Glomerular visceral epithelial cell (primary cell): ENCODE measurements around the gene HTT.

ENCODE experiments used
- DNase-seq: peaks from one replicate; pipeline ENCODE4 v3.0.0-alpha.2; 2016; ENCODE audit errors: extremely low spot score

The HTT gene

DNA sequence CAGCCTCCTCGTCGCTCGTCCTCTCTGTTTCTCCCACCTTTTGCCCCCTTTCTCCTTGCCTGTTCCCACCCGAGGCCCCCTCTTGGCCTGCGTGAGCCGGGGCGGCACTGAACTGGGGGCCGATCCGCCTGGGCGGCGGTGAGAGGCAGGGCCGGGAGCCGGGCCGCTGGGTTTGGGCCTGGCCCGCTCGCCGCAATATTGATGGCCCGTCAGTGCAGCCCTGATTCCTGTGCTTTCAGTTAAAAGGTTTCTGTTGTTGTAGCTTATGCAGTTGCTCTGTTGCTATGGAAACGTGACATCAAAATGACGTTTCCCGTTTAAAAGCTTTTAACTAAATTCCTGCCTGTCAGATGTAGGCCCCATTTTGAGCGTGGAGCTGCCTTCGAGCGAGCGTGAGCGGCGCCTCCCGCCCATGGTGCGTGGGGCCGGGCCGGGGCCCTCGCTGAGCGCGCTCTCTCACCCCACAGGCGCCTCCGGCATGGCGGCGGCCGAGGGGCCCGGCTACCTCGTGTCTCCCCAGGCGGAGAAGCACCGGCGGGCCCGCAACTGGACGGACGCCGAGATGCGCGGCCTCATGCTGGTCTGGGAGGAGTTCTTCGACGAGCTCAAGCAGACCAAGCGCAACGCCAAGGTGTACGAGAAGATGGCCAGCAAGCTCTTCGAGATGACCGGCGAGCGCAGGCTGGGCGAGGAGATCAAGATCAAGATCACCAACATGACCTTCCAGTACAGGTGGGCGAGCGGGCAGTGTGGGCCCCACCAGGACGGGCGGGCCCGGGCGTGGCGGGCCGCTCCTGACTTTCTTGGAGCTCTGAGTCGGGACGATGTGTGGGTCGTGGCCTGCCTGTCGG, 174.6 kb downstream of the HTT start, which contains the start of gene MSANTD1:
MSANTD1 (plus strand) TSS at position 349 of the 851 bp plus-strand sequence; CDS start at position 413, 64 bp downstream.
- DNase-seq: no peak

DNA sequence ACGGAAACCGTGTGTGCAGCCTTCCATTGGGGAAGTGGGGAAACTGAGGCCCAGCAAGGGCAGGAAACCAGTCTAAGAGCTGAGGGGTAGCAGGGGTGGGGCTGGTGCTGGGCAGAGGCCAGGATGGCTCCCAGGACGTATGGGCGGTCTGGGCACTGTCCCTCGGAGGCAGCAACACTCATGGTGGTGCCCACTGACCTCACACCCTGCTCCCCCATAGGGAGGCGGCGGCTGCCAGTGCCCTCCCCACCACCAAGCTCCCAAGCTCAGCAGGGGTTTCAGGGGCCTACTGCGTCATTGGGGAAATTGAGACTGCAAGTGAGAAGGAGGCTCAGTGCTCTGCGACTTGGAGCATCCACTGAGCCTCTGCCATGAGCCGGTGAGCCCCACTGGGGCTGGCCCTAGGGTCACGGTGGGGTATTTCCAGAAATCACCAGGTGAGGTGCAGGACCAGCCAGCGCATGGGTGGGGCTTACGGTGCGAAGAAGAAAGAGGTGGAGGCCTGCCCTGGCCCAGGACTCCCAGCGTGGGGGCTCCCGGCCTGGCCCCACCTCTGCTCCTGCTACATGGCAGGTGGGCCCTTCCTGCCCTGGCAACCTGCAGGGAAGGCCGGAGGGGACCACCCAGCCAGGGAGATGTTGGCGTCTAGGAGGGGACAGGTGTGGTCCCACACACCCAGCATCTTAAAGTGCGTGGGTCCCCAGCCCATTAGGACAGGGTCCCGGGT, 175.4 kb downstream of the HTT start:
- no peak for DNase-seq

DNA sequence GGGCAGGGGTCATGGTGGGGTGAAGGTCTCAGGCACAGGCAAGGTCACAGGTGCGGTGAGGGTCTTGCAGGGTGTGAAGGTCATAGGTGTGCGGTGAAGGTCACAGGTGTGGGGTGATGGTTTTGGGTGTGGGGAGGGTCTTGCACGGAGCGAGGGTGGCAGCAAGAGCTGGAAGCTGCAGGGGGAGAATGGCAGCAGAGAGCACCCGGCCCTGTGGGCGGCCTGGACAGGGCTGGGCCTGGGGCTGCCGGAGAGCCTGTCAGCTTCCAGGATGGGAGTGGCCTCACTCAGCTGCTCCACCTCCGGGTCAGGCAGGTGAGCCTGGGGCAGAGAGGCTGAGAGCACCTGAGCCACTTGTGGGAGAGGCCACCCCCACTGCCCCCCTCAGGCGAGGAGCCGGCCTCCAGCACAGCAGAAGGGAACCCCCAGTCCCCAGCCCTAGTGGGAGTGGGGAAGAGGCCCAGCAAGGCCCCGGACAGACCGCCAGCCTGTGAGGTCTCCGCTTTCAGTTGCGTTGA, 176.0 kb downstream of the HTT start:
- no peak for DNase-seq

DNA sequence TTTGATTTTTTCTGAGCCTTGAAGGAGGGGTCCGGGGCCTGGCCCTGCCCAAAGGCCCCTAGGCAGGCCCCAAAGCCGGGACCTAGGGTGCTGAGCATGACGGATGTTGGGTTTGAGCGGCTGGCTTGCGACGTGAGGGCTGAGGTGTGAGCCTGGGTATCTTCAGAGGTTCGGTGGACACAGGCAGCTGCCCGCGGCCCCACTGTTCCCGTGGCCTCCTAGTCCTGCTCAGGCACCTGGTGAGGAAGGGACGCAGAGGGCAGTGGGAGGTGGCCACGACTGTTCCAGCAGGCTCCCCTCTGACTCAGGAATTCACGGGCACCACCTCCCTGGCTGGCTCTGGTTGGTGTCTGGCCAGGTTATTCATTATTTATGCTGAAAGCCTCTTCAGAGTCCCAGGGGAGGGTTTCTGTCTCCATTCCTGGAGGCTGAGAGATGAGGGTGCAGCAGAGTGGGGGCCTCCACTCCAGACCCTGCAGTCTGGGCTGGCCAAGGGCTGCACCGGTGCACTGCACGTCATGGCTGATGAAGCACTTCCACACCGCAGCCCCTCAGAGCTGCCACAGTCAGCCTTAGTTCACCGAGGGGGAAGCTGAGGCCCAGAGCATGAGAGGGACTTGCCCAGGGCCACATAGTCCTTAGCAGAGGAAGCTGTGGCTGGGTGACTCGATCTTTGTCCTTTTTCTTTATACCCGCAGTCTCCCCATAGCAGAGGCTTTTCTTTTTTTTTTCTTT, 176.6 kb downstream of the HTT start:
- DNase-seq: peak; percentile 54

DNA sequence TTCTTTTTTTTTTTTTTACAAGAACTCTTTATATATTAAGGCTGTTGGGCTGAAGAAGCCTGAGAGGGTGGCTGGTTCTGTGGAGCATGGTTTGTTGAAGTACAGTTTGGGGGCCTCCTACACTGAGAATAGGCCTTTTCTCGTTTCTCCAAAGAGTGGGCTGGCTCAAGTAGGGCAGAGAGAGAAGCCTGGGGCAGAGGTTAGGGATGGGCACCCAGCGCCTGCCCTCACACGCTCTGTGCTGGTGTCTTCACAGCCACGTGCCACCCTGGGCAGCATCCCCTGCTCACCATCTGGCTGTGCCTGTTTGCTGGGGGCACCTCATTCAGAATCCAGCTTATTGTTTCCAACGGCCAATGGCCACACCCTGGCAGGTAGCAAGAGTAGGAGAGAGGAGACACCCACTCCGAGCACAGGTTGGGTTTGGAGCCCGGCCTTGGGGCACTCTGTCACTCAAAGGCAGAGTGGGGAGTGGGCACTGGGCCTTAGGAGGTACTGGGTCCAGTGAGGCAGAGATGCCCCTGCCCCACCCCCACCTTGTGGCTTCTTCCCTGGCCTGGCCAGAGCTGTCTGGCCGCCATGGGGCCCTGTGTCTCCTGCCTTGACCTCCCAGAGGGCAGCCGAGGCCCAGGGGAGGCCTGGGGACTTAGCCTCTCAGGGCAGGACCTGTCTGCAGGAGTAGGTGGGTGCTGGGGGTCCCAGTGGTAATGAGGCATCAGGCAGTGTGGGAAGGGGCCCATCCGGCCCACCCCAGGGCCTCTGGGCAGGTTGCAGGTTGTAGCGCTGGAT, 177.4 kb downstream of the HTT start:
- no peak for DNase-seq

DNA sequence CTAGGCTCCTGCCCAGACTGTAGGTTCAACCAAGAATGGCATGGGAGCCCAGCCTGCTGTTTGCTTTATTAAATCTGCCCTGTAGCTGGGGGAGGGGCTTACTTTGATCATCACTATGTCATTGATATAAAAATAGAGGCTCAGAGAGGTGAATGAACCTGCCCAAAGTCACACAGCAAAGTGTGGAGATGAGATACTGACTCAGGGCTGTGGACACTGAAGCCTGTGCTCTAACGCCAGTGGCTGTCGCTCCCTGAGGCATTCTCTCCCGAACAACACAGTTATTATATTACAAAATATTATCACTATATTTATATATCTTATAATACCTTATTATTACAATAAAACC, 178.0 kb downstream of the HTT start:
- DNase-seq: no peak

DNA sequence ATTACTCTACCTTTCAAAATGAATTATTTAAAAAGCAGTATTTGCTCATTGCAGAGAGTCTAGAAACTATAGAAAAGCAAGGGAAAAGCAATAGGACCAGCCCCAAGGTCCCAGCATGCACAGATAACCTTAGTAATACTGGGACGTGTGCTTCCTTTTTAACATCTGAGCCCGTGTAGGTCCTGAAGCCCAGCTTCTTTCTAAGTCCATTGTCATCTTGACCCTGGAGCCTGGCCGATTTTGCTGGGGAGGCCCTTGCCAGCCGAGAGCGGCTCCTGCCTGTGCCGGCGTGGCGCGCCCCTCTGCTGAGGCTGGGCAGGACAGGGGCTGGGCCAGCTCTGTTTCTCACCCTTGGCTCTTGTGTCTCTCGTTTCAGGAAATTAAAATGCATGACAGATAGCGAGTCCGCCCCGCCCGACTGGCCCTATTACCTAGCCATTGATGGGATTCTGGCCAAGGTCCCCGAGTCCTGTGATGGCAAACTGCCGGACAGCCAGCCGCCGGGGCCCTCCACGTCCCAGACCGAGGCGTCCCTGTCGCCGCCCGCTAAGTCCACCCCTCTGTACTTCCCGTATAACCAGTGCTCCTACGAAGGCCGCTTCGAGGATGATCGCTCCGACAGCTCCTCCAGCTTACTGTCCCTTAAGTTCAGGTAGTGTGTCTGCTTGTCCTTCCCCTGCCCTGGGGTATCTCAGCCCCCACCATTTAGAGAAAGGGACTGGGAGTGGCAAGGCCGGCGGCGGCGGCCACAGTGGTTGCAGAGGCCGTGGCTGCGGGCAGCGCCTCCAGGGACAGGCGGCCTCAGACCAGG, 178.6 kb downstream of the HTT start:
- no peak for DNase-seq

DNA sequence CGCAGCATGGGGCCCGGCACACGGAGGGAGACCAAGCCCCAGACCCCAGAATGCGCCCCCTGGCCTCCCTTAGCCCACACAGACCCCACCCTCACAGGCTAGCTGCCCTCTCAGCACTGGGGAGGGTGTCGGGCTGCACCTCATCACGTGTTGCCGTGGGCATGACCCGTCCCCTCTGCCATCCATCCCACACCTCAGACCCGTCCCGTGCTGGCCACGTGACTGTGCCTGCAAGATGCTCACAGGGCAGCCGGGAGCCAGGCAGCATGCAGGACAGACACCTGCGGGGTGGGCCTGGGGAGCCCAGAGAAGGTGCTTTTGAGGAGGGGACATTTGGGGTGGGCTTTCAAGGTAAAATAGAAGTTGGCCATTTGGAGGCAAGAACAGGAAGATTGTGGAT, 179.3 kb downstream of the HTT start:
- no peak for DNase-seq

DNA sequence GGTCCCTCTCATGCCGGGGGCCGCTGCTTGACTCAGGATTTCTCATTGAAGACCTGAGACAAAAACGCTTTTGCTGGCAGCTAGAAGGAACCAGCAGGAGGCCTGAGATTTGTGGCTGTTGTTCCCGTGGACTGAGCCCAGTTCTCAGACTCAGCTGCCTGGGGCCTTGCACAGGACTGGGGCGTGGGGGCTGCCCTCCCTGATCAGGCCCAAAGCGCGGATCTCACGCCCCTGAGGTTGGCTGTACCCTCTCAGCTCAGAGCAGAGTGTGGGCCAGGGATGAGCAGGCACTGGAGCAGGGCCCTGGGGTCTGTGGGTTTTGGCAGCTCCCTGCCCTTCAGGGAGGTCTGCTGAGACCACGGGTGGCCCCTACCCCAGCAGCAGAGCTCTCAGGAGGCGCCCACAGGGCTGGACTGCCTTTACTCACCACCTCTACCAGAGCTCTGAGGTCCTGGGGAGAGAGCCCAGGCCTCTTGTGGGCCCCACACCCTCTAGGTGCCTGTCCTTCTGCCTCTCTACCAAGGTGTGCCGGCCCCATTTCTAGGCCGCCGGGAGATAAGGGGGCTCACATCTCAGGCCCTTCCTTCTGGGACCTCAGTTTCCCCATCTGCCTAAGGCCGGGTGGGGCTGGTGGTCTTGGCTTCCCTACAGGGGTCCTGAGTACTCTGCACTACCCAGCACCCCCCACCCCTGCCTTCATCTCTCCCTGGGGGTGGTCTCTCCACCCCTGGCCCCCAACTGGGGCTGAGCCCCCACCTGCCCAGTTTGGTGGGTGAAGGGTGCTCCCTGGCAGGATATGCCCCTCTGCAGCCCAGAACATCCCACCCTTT, 180.0 kb downstream of the HTT start:
- DNase-seq: no peak

DNA sequence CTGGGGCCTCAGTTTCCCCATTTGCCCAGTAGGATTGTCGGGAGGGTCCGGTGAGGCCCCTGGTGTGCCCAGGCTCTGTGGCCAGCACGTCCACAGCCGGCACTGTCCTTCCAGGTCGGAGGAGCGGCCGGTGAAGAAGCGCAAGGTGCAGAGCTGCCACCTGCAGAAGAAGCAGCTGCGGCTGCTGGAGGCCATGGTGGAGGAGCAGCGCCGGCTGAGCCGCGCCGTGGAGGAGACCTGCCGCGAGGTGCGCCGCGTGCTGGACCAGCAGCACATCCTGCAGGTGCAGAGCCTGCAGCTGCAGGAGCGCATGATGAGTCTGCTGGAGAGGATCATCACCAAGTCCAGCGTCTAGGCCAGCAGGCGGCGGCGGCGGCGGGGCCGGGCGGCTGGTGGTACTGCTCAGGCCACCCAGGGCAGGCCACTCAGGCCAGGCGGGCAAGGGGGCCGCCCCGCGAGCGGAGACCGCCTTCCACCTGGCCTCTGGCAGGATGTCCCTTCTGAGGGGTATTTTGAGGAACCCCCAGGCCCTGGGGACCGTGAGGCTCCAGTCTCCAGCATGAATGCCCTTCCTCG, 181.2 kb downstream of the HTT start:
- DNase-seq: no peak

DNA sequence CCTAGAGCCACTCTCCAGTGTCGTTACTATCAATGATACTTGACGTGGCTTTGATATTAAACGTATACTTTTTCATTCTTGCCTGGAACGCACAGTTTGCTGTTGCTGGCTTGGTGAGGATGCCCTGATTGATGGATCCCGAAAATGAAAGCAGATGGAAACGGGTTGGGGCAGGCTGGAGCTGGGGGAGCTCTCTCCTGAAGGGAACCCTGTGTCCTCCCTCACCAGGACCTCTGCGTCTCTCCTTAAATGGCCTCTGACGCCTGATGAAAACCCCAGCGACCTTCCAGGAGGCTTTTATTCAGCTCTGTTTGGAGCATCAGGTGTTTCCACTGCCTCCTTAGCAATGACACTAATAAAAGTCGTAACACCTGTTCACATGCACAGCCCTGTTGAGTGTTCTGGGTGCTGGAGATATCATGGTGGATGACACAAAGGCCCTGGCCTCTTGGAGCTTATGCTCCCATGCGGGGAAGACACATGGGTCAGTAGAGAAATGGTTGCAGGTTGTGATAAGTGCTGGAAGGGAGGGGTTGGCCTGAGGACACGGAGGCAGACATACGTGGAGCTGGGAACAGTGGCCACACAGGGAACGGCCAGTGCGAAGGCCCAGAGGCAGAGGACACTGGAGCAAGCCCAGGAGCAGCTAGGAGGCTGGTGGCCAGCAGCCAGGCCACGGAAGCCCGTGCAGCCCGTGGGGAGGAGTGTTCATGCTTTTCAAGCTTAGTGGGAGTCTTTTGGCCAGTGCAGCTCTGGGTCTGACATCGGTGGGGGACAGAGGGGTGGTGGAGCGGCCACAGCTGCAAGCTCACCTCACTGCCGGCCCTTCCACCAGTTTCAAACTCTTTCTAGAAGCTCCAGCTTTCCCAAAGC, 182.0 kb downstream of the HTT start:
- DNase-seq: no peak

DNA sequence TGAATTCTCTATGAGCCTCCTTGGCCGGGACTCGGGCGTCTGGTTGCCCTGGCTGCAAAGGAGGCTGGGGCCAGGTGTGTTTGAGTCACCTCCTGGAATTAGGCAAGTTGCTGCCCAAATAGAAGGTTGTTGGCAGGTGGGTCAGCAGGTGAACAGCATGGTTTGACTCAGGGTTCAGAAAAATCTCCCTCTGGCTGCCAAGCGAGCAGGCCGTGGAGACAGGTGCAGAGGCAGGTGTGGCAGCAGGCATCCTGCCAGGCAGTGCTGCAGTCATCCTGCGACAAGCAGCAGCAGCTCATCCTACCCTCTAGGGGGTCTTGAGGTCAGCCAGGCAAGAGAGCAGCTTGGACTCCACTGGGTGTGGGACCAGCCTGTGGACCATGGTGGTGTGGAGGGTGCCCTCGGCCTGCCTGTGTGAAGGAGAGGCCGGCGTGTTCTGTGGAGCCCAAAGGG, 182.6 kb downstream of the HTT start:
- no peak for DNase-seq

DNA sequence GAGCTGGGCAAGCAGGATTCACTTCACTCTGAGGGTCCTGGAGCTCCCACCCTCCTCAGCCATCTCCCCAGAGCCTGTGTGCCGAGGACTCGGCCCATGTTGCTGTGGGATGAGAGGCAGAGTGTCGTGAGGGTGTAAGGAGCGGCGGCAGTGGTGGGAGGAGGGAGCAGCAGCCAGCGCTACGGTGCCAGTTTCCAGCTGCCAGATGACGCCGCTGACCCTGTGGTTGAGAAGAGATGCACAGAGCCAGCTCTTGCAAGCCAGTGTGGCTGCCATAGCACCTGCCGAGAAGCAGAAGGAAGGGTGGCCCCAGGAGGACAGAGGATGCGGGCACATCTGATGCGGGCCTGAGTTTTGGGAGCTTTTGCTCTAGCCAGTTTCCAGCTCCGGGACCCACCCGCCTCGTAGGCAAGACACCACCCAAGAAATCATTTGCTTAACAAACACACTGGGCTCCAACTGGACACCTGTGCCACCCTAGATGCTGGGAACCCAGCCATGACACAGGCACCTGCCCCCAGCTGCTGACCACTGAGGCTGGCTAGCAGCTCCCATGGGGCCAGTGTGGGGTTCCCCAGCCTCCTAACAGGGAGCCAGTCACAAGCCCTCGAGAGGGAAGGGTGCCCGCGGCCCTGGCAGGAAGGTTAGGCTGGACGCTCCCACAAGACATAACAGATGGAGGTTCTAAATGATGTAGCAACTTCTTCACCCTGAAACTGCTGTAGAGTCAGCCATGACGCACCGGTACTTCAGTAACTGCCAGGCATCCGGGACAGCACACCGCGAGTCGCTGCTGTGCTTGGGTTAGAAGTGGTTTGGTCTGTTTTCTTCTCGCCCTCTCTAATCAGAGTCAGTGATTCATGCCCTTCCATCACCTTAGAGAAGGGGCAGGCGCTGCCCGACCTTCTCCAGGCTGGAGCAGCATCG, 183.3 kb downstream of the HTT start:
- peak; percentile 44 for DNase-seq

DNA sequence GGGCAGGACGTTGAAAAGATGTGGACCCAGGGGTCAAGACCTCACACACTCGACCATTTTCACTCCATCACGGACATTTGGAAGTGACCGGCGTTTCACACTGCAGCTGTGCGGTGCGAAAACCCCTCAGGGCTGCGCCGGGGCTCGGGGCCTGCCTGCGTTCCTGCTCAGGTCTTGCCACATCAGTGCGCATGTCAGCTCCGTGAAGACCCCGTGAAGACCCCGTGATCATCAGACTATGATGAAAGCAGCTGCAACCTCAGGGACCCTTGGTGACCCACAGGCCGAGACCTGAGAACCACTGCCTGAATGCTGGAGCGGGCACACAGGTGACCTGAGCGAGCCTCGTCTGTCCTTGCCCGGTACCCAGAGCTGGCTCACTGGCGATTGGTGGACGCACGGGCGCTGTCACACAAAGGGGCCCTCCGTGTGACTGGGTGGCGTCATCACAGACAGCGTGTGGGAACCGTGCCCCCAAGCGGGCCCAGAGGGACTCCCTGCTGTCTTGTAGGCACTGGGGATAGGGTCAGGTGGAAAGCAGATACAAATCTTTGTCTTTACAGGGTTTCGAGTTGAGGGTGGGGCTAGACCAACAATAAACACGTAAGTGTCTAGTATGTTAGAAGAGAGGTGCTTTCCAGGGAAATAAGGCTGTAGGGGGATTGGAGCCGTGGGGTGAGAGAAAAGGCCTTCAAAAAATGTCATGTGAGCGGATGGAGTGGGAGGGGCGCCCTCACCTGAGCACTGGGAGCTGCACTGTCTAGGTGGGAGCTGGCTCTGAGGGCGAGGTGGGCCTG, 187.1 kb downstream of the HTT start:
- no peak for DNase-seq

DNA sequence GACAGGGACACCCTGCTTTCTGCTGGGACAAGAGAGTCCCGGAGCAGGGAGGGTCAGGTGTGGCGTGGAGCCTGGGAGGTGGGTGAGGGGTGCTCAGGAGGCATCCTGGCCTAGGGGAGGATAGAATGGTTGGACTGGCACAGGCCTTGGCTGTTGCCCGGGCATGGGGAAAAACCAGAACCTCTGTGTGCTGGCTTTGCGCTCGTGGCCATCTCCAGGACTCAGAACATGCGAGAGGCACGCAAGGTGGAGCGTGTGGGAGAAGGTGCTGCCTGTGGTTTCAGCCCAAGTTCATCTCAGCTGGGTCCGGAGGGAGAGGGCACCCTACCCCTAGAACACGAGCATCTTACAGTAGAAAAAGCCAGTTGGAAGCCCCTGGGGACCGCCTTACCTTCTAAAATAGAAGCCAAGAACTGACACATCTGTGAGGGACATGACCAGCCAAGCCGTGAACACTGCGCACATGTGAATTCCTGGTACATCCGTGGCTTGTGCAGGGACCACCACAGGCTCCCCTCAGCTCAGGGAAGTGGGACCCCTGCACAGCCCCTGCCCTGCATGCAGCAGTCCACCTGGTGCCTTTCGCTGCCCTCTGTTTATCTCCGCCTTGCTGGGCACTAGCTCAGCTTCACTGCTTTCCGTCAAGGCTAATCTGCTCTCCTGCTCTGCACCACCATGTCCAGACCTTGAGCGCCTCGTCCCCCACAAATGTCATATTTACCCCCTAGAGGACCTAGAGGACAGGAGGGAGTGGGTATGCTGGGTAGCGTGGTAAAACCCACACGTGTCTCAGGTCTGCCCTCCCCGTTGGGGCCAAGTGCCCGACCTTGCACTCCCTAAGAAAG, 187.9 kb downstream of the HTT start:
- no peak for DNase-seq
